Hepatic stellate cell (primary cell): Measurements from ENCODE around the gene PRKCA.

Source experiments
- DNase-seq: peaks from one replicate; pipeline ENCODE4 v3.0.0; 2011; ENCODE audit warnings: low spot score

PRKCA gene

DNA sequence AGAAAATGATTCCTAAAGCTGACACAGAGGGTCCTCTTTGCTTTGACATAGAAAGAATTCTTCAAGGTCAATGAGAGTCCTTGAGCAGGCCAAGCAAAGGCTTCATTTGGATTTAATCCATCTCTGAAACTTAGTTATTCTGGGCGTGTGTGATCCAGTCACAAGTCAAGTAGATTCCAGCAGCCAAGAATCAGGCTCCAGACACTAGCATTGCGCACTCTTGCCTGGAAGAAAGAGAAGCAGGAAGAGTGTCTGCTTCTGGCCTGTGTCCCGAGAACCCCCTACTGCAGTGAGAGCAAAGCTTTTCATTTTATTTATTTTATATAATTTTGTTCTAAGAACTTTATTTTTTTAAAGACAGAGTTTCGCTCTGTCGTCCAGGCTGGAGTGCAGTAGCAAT, 444.3 kb downstream of the PRKCA start:
- no peak for DNase-seq

DNA sequence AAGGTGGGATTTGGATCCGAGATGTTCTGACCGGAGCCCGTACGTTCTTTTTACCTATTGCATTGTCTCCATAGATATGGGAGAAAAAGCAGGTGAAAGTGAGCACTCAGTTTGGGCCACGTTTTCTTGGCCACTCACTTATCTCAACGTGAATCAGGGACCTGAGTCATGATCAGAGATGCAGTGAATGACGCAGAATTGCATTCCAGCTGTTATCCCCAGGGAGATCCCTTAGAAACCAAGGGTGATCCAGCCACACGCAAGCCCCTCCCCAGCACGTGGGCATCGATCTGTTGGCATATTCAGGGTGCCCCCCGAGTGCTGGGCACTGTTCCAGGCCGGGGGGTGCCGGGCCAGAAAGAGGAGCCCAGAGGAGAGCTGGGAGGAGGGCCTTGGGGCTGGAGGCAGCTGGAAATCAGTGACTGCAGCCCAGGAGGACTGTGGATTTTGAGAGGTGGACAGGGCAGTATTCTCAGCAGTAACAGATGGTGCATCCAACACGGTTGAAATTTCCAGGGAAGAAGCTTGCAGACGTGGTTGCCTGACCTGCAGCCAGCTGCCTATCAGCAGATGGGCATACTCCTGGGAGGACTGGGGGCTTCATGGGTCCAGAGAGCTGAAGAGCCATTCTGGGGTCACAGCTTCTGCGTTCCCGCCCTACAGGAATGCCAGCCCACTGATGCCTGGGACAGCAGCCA, 445.3 kb downstream of the PRKCA start:
- peak; percentile 70 for DNase-seq

DNA sequence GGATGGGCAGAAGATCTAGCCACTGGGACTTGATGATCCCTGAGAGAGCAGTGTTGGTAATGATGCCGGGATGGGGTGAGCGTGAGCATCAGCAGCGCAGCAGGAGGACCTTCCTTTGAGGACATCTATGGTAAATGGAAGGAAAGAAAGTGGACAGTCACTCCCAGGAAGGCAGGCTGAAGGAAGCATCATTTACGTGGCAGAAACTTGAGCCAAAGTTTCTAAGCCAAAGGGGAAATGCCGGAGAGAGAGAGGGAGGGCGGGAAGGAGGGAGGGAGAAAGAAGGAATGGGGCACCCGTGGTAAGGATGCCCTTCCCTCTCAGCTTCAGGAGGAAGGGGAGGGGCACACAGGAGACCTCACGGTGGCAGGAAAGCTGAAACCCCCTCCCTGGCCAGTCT, 446.2 kb downstream of the PRKCA start:
- no peak for DNase-seq

DNA sequence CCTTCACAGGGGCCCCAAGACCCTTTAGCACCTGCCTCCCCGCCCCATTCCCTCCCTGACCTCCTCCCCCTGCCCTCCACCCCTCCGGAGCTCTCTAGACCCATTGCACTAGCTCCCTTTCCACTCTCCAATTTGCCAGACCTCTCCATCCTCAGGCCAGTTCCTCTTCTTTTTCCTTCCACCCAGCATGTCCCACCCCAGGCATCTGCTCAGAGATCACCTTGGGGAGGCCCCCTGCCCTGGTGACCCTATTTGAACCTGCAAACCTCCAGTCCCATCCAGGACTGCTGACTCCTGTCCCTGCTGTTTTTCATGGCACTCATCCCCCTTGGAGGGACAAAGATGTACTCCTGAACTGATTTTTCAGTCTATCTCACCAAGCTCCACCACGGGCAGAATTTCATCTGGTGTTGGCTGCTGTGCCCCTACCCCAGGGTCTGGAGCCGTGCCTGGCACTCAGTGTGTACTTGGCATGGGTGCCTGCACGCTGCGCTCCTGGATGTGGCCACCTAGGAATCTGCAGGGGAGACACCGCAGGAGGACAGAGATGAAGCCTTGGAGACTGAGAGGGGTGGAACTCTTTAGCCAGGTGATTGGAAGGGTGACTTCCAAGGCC, 446.9 kb downstream of the PRKCA start:
- no peak for DNase-seq

DNA sequence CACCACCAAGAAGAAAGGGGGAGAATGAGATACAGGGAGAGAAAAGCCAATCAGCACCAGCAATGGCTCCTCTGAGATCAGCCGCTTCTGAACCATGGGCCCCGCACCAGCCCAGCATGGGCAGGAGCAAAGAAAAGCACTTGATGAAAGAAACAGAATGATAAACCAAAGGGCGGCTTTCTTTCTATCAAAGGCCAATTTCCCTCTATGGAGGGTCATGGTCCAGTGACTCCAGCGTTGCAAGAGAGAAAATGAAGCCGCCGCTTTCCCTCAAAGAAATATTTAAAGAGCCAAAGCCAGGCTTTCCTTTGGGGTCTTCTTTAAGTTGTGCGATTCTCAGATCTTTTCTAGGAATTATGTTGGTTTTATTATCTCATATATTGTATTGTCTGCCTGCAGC, 447.7 kb downstream of the PRKCA start:
- no peak for DNase-seq

DNA sequence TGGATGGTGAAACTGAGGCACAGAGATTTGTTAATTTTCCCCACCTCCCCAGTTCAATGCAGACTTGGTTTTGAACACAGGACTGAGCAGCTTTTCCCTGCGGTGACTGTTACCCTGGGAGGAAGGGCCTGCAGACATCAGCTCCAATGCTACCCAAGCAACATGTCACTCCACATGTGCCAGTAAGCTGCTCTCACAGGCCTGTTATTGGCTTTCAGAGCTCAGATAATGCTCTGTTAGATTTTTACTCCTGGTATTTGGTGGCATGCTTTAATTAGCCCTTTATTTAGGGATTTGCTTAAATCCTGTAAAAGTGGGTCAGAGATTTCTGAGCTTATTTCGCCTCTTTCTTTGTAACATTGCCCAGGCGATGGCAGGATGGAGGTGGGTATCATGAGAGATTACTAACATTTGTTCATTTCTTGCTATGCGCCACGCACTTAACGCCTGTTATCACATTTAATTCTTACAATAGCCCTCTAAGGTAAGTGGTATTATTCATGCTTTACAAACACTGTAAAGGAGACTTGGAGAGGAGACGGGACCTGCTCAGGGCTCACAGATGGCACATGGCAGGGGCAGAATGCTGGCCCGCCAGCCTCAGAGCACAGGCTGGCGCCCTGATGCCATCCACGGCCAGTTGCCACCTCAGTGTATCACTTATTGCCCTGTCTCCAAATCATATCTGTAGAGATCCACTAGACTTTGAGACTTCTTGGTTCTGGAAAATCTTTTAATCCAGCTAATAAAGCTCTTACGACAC, 448.5 kb downstream of the PRKCA start:
- no peak for DNase-seq

DNA sequence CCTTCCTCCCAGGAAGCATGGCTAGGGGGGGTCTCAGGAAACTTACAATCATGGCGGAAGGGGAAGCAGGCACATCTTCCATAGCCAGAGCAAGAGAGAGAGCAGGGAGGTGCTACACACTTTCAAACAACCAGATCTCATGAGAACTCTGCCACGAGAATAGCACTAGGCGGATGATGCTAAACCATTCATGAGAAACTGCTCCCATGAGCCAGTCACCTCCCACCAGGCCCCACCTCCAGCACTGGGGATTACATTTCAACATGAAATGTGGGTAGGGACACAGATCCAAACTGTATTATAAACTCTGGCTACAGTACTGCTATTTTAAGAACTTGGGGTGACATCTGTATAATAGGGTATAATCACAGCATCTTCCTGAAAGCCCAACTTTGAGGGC, 449.4 kb downstream of the PRKCA start:
- no peak for DNase-seq

DNA sequence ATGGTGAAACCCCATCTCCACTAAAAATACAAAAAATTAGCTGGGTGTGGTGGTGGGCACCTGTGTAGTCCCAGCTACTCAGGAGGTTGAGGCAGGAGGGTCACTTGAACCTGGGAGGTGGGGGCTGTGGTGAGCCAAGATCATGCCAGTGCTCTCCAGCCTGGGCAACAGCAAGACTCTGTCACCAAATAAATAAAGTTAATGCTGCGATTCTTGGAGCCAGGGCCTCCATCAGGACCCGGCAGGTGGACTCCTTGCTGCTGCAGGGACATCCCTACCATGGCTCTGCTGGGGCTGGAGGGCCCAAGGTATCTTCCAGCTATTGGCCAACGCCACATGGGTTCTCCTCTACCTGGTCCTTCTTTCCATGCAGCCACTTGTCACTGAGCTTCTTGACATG, 450.0 kb downstream of the PRKCA start:
- DNase-seq, result no peak

DNA sequence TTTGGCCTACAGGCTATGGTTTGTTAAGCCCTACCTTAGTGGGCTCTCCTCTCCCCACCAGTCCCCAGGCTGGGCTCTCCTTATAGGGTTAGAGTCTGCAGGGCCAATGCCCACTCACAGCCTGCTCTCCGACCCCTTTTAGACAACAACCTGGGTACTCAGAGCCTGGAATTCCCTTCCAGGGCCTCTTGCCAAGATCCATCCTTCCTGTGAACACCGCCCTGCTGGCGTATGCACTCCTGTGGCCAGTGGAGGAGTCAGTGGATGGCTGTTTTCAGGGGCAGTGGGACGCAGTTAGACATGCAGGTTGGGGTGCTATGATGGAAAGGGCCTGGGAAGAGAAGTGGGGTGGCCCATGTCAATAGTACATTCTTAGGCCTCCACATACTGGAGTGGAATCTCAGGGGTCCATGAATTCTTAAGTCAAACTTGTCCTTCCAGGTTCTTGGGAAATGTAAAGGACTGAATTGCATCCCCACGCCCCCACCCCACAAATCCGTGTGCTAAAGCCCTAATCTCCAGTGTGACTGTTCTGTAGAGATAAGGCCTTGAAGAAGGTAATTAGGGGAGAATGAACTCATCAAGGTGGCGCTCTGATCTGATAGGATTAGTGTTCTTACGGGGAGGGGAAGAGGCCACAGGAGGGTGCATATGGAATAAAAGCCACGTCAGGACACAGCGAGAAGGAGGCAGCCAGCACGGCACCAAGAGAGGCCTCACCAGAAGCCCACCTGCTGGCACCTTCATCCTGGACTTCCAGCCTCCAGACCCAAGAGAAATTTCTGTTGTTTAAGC, 450.9 kb downstream of the PRKCA start:
- DNase-seq, result no peak

DNA sequence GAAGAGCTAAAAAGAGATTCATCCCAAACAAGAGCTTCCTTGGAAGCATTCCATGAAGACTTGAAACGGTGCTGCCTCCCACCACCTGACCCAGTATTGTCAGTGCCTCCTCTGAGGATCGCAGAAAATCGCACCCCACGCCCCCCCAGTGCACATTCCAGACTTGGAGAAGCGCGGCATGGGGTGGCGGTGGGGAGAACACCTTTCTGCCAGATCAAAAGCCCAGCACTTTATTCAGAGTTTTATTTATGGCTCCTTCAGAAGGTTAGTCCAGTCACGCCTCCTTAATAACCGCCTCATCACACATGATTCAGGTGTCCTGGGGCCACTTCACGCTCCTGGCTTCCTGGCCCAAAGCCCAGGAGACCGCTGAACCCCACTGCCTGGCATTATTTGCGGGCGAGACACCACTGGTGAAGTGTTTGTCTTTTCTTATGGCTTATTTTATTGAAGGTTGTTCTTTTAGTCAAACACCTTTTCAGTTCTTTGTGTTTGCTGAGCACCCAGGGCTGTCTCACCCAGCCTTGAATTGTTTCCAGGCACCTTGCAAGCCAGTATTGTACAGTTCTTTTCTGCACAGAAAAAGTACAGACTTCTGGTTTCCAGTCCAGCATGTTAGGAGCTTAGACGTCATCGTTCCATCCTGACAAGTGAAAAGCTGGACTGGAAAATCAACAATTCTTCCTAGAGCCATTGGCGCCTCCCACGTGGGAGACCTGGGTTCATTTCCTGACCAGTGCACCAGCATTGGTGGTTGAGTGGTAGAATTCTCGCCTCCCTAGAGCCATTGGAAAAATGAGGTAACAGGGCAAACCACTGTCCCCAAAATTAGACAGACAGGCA, 452.9 kb downstream of the PRKCA start:
- DNase-seq, result no peak

DNA sequence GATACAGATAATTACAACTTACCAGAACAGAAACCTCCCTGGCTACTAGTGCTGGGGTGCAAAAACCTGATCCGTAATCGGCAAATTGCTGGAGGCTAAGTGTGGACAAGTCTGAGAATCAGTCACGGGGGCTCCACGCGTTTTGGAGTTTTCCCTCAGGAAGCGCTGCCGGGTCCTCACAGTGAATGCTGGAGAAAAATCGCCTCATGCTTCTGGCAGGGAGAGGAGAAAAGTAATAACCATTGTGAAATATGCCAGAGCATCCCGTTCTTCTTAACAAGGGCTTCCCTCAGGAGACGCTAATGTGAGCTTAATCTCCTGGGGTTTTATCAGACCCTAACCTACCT, 453.5 kb downstream of the PRKCA start:
- no peak for DNase-seq

DNA sequence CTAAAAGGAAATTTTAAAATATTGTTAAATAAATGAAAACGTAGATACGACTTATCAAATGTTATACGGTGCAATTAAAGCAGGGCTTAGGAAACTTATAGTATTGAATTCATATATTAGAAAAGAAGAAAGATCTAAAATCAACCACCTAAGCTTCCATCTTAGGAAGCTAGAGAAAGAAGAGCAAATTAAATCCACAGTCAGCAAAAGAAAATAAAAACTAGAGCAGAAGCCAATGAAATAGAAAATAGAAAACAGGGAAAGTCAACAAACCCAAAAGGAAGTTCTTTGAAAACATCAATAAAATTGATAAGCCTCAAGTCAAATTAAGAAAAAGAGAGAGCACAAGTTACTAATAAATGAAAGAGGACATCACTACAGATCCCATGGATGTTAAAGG, 457.9 kb downstream of the PRKCA start:
- no peak for DNase-seq

DNA sequence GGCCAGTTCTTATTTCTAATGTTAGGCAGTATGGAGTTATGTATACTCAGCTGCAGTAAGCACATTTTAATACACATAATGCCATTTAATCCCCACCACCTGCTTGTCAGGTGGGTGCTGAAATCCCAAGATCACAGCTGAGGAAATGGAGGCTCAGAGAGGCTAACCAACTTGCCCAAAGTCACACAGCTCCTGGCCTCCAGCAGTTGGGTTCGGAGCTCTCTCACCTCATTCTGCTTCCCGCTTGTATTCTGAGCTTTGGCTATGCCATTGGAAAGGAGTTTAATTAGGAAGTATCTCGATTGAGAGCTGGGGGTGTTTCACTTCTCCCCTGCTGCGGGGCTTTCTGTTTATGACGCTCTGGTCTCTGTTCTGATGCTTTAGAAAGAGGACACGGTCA, 459.9 kb downstream of the PRKCA start:
- no peak for DNase-seq

DNA sequence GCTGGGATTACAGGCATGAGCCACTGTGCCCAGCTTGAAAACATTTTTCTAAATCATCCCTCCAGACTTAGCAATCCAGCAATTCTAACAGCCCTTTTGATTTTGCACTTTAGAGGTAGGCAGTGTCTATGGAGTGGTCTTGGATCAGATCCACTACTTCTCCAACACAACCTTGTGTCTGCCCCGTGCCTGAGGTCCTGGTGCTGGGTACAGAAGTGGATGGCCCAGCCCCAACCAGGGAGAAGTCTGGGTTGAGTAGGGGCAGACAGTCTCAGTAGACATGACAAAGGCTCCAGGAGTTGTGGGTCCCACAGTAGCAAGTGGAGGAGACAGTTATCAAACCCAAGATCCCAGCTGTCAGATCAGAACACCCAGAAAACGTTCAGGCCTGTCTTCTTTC, 460.6 kb downstream of the PRKCA start:
- no peak for DNase-seq

DNA sequence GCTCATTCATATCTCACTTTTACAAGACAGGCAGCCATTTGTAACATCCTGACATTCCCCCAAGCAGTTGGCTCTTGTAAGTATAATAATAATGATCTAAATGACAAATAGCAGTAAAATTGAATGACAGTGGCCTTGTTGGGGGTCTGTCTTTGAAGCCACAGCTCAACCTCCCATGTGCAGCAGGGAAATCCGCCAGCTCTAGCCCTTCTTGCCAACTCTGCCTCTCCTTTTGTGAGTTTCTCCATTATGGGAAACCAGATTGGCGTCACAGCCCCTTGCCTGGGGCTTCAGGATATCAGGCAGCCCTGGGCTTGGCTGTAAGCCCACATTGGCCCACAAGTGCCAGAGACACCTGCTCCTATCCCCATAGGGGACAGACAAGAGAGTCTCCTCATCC, 462.1 kb downstream of the PRKCA start:
- DNase-seq, result no peak

DNA sequence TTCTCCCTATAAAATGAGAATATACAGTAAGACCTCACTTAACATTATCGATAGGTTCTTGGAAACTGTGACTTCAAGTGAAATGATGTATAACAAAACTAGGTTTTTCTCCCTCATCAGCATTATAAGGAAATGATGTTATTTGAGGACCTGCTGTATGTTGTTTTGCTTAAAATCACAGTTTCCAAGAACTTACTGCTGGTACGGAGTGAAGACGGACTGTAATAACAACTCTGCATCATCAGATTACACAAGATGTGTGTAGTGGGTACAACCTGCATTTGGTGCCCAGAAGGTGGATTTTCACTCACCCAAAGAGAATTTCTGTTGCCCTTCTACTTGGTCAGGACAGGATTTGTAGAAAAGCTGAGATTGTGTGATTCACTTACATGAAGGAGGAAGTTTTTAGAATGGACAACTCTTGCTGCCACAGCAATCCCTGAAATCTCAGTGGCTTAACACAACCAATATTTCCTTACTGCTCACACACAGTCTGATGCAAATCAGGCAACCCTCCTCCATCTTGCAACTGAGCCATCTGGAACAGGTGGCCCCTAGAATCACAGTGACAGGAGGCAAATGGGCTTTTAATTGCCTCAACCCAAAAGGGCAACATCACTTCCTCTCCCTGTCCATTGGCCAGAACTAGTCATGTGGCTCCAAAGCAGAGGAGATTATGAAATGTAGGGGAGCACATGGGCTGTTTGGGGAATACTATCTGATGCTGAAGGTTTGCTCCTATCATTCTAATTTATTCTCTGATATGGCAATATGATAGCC, 464.9 kb downstream of the PRKCA start:
- no peak for DNase-seq

DNA sequence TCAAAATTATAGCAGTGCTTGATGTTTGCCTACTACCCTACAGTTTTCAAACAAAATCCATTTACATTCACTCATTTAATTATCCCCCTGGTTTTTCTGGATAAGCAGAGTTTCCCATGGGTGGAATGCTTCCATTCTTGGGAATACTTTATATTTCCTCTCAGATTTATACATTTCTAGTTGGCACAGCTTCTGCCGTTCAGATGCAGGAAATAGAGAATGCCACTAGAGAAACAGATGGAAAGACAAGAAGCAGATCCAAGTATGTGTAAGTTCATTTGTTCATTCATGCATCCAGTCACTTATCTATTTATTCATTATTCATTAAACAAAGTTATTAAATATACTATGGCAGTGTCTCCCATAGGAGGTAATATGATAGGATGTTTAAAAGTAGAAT, 467.5 kb downstream of the PRKCA start:
- no peak for DNase-seq

DNA sequence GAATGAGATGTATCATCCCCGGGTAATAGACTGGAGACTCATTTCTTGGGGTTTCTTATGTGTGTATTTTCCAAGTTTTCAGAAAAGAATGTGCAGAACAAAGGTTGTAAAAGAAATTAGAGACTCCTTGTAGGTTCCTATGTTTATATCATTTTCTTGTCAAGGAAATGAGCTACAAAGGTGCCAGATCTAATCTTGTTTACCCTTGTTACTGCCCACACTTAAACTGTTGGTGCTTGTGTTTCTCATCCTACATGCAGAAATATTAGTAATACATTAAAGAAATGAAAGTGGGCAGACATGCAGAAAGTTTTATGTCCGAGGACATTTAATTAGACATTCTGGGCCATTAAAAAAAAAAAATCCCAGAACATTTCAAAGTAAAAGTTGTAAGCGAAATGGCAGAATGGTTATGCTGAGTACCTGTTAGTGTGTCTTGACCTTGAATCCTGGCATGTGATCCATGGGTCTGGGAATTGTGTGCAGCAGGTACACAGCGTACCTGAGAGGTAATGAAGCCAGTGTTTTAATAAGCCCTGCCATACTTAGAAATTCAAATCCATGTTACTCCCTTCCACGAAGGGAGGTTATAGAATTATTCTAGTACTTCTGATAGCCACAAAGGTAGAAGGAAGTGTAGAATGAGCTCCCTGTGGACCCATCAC, 469.9 kb downstream of the PRKCA start:
- no peak for DNase-seq

DNA sequence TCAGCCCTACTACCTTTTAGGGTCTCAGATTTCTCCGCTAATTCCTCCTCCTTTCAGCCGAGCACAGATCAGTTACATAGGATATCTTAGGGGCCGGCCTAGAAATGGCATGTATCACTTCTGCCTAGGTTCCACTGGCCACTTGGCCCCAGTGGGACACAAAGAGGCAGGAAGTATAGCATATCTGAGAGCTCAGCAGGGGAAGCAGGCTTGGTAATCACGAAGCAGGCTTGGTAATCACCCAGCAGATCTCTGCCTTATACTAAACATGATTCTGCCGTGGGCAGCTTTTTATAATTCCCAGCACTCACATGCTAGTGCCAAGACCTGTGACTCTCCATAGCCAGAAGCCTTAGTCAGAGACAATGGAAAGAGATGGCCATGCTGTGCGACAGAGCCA, 472.9 kb downstream of the PRKCA start:
- DNase-seq, result no peak

DNA sequence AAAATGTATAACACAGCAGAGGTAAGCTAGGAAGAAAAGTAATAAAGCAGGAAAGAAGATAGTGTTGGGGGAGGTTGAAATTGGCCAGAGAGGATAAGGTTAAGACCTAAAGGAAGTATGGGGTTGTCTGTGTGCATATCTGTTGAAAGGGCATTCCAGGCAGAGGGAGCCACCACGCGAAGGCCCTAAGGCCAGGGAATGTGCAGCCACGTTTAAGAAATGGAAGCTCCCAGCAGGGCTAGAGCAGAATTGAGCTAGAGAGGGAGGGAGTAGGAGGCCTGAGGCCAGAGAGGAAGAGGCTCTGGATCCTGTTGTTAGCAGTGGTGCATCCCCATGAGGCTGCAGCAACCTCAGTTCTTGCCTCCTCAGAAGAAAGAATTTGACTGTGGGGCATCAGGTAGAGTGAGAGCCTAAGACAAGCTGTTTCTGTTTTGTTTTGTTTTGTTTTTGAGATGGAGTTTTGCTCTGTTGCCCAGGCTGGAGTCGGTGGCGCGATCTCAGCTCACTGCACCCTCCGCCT, 473.5 kb downstream of the PRKCA start:
- no peak for DNase-seq
